ENCODE measurements around the gene ST7.

DNA sequence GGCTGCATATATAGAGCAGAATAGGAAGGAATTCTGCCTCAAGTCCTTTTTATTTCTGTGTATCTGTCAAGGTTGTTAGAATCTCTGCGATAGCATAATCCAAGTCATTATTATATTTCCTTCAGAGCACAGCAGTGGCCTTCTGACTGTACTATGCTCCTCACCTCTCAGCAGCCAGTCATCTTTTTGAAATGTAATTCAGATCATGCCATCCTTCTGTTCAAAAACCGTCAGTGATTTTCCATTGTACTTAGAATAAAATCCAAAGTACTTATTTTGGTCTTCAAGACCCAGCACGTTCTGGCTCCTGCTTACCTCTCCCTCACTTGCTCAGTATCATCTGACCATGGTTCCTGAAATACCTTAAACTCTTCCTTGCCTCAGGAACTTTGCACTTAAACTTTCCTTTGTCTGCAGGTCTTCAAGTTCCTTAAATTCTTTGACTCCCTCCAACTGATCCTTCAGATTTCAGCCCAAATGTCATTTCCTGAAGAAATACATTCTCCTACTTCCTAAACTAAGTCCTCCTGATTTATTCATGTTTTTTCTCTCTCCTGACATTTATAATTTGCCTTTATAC, 112.4 kb downstream of the ST7 start:
- TF ChIP-seq POLR2A (IDR thresholded peaks at IDR 0.05; ENCODE audit: low read depth, low read length) (no peak), POLR2AphosphoS5 (IDR thresholded peaks at IDR 0.05; ENCODE audit: insufficient read depth, low read depth, low read length) (no peak), GATA2 (IDR thresholded peaks at IDR 0.05; ENCODE audit: insufficient read depth, insufficient read length, low read depth, low read length) (no peak), EZH2 (IDR thresholded peaks at IDR 0.05; ENCODE audit: borderline replicate concordance, low read depth, low read length, severe bottlenecking) (no peak), FOS (IDR thresholded peaks at IDR 0.05; ENCODE audit: borderline replicate concordance, insufficient read depth, low read length) (no peak), MYC (IDR thresholded peaks at IDR 0.05; ENCODE audit: low read depth, low read length) (no peak)
- TF ChIP-seq, protein P1, sequence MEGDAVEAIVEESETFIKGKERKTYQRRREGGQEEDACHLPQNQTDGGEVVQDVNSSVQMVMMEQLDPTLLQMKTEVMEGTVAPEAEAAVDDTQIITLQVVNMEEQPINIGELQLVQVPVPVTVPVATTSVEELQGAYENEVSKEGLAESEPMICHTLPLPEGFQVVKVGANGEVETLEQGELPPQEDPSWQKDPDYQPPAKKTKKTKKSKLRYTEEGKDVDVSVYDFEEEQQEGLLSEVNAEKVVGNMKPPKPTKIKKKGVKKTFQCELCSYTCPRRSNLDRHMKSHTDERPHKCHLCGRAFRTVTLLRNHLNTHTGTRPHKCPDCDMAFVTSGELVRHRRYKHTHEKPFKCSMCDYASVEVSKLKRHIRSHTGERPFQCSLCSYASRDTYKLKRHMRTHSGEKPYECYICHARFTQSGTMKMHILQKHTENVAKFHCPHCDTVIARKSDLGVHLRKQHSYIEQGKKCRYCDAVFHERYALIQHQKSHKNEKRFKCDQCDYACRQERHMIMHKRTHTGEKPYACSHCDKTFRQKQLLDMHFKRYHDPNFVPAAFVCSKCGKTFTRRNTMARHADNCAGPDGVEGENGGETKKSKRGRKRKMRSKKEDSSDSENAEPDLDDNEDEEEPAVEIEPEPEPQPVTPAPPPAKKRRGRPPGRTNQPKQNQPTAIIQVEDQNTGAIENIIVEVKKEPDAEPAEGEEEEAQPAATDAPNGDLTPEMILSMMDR (IDR thresholded peaks at IDR 0.05; ENCODE audit: extremely low read depth in 1 of 2, insufficient read depth in 1 of 2, low read depth in 1 of 2, low read length in 2 of 2), result no peak

All from endothelial cell of umbilical vein (primary cell).